HG02981 (cell line): Measurements from ENCODE around the gene SLC41A1.
A peak's percentile ranks its signal among the peaks of the same experiment; 100 is the strongest.
"Not testable (repeated sequence)": the region's sequence is repeated elsewhere in the genome, so short reads cannot be mapped to it uniquely, and the experiment has no call there.

Source experiments
- ATAC-seq: cut with Tn5 transposase; IDR thresholded peaks from one replicate; pipeline ENCODE4 v1.9.1; 2021; ENCODE audit warnings: mild to moderate bottlenecking, moderate library complexity; ENCODE audit not compliant: unreplicated experiment

Gene SLC41A1

DNA sequence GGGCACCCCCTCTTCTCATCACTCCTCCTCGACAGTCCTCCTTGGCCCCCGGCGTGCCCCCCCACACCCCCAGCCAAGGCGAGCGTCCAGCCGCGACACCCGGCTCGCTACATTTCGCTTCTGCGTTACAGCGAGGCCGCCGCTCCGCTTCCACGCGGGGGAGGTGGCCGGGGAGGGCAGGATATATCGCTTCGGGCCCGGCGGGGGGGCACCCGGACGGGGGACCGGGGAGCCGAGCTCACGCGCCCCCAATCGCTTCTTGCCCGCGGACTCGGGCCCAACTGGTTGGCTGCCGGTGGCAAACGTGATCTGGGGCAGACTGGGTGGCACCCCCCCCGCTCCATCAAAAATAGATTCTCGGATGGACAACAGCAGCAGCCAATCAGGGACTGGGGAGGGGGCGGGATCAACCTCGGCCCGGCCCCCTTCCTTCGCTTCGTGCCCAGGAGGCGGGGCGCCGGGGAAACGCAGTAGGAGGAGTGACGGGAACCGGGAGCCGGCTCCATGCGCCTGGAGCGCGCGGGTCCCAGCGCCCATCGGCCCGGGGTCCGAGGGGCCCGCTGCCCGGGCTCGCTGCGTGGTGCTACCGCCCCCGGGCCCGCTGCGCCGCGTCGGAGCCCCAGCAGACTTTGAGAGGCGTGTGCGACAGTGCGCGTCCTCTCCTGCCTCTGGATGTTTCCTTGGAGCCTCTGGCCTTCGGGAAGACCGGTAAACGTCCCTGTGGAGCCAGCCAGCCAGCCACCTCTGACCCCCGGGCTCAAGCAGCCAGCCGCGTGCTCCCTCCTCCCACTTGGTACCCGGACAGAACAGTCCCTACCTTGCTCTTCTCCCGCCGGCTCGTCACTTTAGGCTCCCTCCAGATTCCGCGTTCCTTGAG lies at the start of gene SLC41A1:
Gene SLC41A1, minus strand, starts transcription at position 321 of the 877 bp plus-strand sequence. CDS start 2,757 bp downstream, outside the sequence.
- peak; percentile 72 for ATAC-seq

DNA sequence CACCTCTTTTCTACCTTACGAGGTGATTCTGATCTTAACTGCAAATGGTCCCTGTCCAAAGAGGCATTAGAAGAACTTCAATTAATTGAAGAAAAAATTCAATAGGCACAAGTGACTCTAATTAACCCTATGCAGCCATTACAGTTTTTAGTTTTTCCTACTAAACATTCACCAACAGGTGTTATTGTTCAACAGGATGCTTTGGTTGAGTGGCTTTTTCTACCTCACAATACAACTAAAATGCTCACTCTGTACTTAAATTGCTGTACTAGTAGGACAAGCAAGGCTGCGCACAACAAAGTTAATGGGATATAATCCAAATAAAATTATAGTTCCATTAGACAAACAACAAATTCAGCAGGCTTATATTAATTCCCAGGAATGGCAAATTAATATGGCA lies 48.5 kb upstream of the SLC41A1 start:
- ATAC-seq: no peak

DNA sequence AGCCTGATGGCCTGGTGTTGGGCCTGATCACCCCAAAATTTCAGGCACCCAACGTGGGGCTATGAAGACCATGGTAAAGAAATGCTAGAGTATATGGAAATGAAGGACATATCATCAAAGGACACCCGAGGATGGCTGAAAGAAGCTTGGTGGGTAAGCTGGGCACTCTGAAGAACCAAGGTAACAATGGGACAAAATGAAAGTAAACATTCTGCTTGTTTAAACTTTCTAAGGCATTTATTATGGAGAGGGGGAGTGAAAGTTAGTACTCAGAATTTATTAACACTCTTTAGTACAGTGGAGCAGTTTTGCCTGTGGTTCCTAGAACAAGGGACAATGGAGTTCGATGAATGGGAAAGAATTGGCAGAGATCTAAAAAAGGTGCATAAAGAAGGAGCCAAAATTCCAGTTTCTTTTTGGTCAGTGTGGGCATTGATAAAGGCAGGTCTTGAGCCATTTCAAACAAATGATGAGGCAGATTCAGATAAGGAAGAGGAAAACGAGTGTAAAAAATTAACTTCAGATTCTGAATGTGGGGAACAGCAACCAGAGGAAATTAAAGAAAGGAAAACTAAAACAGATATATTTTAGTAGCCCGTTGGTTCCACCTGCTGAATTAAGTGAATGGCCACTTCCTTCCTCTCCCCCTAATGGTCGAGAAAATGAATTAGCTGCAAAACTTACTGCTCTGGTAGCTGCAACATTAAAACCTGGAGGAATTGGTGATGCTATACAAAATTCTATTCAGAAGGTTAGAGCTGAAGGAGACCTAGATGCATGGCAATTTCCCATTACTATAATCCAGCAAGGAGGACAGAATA lies 45.4 kb upstream of the SLC41A1 start:
- no peak for ATAC-seq

DNA sequence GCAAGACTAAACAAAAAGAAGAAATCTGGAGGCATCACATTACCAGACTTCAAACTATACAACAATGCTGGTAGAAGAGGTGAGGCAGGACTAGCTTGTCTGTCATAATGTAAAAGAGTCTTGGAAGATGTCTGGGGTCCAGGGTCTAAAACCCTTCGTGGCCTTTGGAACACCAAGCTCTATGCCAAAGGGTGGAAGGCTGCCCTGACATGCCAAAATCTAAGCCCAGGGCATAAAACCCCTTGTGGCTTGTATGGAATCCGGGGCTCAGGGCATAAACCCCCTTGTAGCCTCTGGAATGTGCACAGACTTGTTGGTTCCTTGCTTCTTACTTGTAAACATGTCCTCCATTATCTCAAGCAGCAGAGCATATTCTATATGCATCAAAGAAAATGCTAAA lies 44.5 kb upstream of the SLC41A1 start:
- ATAC-seq: not testable (repeated sequence)

DNA sequence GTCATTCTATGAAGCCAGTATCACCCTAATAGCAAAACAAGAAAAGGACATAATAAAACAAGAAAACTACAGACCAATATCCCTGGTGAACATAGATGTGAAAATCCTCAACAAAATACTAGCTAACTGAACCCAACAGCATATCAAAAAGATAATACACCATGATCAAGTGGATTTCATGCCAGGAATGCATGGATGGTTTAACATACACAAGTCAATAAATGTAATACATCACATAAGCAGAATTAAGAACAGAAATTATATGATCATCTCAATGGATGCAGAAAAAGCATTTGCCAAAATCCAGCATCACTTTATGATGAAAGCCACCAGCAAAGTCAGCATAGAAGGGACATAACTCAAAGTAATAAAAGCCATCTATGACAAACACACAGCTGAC lies 43.4 kb upstream of the SLC41A1 start:
- no peak for ATAC-seq

DNA sequence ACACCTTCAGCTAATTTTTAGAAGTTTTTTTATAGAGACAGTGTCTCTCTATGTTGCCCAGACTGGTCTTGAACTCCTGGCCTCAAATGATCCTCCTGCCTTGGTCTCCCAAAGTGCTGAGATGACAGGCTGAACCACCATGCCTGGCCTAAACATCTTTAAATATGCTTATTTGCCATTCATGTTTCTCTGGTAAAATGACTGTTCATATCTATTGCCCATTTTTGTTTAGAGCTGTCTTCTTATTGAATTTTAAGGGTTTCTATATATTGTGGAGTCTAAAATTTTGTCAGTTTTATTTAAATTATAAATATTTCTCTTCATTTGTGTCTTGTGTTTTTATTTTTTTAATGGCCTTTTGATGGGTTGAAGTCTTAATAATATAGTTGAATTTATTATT lies 40.0 kb upstream of the SLC41A1 start:
- ATAC-seq: no peak

DNA sequence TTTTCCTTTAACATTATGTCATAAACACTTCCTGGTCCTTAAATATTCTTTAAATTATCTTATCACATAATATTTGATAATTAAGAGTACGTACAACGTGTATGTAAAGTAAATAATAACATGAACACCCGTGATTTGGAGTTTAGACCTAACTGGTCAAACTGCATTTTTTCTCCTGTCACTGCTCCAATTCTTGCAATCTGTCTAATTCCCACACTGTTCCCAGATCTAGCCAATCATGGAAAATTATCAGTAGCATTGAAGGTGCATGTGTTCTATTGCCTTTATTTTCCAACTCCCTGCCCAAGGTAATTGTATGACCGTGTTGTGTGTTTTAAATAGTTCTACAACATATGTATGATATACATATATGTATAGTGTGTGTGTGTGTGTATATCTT lies 39.0 kb upstream of the SLC41A1 start:
- ATAC-seq: no peak

DNA sequence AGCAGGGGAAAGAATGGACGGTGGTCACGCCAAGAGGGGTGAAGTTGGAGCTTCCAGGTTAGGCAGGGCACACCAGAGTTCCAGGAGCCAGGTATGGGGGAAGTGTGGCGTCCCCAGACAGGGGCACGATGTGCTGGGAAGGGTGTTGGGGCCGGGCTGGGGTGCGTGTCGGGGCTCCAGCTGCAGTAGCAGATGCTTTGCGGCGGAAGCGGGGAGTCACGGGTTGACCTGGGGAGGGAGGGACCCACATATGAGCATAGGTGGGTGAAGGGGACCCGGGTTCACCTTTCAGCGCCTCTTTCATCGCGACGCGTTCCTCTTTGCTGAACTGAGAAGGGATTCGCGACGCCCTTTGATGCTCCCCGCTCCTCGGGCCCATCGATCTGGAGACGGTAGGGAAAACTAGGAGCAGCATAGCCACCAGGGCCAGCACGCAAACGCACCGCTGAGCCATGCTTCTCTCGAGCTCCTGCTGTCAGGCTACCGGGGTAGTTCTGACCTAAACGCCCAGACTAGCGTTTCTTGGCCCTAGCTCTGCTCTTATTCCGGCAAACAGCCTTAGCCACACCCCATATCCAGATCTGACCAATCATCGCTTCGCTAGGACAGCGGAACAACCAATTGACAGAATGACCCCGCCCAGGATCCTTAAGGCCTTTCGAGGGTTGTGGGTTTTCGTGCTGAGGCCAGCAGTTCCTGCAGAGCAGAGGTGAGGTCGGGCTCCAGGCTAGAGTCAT lies 36.8 kb upstream of the SLC41A1 start, which contains the start of gene PM20D1:
Gene PM20D1, minus strand, starts transcription at position 514 of the 737 bp plus-strand sequence. Its CDS starts 60 bp downstream, at position 454.
- ATAC-seq: peak; percentile 99

DNA sequence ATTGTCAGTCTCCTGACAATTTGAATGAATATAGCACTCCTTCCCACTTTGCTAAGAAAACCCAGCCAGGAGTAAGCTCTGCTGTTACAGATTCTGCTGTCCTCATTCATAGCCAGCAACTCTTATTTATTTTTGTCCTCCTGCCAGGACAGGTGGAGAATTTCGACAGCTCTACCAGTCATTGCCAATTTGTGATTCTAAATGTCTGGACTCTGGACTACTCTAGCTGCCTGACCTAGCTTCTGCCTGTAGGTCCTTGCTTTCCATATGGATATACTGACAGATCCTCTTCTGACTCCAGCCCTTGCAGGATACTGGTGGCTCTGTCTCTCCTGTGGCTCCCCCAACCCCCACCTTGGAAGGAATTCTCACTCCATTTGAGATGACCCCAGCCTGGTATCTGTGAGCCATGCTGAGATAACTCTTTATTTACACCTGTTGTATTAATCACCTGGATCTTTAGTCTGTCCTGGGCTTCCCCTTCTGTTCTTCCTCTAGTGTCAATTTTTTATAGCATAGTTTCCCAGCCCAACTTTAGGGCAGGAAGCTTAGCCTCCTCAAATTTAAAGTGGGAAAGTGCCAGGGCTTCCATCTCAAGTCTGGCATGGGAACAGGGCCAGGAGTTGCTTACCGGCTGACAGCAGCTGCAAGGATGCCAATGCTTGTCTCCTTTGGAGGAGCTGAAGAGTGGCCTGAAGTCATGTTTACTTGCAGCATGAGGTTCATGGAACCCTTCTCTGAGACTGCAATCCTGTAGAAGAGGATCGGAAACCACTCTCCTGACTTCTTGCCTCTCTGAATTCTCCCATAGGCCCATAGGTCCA lies 30.2 kb upstream of the SLC41A1 start:
- no peak for ATAC-seq

DNA sequence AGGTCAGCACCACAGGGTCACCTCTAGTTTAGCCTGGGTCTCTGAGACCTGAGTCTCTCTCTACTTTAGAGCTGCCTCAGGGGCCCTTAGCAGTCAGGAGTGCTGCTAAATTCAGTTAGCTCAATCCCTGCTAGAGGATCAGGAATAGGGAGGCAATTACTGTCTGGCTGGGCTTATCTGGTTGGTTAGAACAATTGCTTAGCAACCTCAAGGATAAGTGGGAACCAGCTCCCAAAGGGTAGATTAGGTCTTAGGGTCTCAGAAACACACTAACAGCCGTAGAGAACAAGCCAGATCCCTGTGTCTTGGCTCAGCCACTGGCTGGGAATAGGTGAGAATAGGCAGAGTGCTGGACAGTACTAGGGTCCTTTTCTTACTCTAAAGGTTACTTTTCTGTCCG lies 29.2 kb upstream of the SLC41A1 start:
- ATAC-seq: no peak

DNA sequence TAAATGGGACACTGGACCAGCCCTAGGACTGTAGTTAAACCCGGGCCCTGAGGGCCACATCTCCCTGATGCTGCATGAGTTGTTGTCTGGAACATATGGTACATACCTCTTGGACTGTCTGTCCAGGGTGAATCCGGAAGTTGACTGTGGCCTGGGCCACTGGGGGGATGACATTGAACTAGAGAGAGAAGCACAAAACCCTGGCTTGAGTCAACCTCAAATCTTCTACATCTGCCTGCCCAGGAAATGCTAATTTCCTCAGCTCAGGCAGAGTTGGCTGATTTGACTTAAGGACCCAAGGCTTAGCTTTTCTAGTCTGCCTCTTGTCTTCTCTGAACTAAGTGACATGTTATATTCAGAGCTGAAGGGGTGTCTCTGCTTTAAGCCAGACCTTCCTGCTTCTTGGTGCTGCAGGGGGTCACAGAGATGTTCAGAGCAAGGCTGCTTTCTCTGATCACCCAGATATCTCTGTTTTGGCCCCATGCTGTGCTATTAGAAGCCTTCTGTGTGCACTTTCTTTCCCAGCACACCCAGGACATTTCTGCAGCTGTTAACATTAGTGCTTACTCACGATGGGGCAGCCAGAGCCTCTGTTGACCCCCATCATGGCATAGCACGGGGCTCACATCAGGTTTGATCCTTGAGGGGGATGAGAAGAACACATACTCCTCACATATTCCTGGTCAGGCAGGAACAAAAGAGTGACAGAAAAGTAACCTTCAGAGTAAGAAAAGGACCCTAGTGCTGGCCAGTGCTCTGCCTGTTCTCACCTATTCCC lies 27.3 kb upstream of the SLC41A1 start:
- no peak for ATAC-seq

DNA sequence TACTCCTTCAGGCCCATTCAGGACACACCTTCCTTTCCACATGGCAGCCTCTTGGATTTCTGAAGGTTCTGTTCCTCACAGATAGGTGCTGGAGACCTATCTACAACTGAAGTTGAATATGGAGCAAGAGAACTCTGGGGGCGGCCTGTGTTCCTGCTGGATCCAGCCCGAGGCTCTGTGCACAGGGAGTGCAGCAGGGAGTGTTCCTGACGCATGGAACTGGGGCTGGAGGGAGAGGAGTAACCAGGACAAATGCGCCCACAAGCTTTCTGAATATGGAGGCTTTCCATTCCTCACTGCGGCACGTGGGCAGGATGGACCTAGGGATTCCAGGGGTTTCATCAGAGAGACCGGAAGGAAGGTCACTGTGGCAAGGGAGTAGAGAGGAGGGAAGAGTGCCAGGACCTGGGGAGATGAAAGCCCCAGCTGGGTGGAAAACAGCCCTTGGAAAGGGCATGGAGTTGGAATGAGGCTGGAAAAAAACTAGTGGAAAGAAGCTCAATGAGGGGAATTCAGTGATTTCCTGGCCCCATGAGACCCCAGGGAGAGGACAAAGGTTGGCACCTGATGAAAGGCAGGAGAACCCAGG lies 24.5 kb upstream of the SLC41A1 start:
- ATAC-seq: no peak

DNA sequence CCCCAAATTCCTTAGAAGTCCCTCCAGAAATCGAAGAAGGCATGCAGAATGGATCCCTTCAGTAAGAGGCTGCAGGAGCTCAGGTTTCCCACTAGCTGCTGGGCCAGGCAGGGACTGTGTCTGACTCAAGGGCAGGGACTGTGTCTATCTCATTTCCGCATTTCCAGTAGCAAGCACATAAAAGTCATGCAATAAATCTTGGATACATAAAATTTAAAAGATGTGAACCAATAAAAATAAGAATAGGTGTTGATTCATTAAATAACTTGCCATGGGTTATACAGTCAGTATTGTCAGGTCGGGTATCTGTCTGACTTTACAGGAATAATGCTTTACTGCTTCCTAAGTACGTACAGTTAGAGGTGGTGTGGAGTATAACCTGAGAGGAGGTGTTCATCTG lies 21.8 kb upstream of the SLC41A1 start:
- no peak for ATAC-seq

DNA sequence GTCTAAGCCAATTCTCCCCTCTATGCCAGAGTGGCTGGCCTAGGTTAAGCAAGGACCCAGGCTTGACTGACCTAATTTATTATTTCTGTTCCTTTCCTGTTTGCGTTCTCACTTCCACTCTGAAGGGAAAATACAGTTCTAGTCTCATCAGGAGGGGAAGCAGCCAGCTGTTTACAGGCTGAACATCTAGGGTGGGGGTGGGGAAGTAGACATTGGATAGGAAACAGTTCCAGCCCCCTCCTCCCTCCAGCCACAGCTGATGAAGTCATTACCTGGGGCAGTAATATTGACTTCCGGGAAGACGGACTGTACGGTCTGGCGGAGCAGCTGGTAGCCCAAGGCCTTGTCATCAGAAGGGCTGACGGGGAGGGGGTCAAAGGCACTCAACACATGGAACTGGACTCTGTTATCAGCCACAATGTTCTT lies 19.3 kb upstream of the SLC41A1 start:
- ATAC-seq: no peak

DNA sequence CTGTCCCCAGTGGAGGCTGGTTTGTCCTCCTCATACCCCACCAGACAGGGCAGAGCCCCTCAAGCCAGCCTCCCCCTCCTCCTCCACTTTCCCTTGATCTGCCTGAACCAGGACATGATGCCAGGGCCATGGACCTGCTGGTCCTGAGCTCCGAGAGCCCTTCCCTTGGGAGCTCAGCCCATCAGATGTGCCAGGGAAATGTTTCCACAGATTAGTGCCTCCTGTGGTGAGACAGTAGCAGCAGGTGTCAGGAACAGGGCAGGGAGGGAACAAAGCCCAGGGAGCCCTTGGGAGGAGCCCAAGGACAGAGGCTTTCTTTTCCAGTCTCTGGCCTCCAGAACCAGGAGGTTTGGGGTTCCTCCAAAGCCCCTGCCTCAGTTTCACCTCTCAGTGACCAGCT lies 14.6 kb upstream of the SLC41A1 start:
- no peak for ATAC-seq

DNA sequence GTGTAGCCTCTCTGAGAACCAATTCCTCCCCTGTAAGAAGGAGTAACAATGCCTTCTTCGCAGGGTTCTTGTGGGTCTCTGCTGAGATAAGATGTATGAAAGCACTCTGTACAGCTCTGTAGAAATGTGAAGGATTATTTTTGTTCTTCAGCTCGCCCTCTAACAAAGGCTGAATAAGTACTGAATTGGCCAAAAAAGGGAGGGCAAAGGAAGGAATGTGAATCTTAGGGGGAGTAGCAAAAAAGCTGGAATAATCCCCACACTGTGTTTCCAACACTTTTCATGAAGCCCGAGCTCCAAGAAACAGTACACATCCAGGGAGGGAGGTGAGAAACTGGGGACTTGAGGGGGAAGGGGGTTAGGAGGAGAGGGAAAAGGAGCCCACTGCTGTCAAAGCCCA lies 14.0 kb upstream of the SLC41A1 start:
- ATAC-seq: no peak

DNA sequence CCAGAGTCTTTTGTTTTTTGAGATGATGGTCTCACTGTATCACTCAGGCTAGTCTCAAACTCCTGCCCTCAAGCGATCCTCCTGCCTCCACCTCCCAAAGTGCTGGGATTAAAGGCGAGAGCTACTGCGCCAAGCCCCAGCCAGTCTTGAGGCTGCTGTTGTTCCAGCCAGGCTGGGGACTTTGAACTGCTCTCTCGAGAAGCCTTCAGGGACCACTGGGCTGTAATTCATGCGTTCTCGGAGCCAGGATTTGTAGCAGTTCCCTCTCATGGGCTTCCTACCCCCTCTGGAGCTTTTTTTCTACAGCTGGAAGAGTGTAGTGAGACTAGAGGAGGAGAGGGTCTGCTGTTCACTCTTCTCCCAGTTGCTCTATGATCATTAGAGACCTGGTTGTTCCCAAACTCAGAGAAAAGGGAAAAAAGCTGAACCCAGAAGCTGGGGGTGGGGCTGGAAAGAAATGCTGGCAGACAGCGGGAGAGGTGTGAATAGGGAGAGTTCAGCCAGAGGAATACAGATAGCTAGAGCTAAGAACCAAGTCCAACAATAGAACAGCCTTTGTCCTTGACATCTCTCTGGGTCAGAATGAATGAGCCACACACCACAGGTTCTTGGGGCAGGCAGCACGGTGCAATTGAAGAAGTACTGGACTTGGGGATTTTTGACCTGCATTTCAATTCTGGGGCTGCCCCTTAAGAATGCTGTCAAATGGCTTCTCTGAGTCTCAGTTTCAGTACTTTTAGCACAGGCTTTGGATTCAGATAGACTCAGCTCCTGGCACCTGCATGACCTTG lies 13.2 kb upstream of the SLC41A1 start:
- ATAC-seq: no peak

DNA sequence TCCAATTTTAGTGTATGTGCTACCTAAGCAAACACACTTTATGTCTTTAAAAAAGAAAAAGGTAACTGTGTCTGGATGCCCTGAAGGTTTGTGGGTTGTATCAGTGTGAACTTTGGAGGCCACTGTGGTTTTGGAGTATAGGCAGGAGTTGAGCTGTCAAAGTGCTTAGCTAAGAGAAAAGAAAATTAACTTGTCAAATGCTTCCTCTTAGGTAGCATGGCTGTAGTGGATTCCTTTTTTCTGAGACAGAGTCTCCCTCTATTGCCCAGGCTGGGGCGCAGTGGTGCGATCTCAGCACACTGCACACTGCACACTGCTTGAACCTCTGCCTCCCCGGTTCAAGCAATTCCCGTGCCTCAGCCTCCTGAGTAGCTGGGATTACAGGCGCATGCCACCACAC lies 11.2 kb upstream of the SLC41A1 start:
- ATAC-seq: no peak
